ENCODE data around the gene SPIRE1.

DNA sequence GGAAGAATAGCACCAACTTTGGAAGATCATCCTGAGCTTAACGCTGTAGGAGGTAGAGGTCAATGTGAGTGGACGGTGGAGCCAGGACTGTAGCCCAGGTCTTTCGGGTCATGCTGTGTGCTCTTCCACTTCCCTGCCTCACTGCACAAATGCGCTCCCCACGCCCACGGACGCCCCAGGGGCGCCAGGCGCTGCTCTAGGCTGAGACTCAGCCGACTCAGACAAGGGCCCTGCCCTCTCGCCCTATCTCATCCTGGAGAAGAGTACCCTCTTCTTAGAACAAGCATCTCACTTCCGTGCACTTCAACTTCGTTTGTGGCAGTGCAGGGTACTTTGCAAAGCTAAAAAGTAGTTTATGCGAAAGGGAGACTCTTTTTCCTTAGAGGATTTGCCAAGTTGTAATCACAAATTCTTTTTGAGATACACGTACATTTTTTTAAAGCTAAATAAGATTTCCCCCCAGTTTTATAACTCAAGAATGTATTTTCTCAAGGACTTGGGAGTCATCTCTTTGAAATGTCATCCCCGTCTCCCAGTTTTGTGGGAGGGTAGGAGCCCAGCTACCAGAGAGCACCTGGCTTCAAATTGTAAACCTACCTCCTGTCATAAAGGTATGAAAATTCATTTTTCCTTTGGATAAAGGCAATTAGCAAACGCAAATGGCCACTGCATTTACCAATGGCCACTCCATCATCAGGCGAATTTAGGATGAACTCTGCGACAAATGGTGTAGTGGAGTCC is 251.4 kb downstream of the SPIRE1 start:
- TF ChIP-seq TAF1 (IDR thresholded peaks at IDR 0.05; ENCODE audit: low read depth): no peak
- no peak for TF ChIP-seq CREB1 (IDR thresholded peaks at IDR 0.05; ENCODE audit: low read depth)
- TF ChIP-seq, protein P1, sequence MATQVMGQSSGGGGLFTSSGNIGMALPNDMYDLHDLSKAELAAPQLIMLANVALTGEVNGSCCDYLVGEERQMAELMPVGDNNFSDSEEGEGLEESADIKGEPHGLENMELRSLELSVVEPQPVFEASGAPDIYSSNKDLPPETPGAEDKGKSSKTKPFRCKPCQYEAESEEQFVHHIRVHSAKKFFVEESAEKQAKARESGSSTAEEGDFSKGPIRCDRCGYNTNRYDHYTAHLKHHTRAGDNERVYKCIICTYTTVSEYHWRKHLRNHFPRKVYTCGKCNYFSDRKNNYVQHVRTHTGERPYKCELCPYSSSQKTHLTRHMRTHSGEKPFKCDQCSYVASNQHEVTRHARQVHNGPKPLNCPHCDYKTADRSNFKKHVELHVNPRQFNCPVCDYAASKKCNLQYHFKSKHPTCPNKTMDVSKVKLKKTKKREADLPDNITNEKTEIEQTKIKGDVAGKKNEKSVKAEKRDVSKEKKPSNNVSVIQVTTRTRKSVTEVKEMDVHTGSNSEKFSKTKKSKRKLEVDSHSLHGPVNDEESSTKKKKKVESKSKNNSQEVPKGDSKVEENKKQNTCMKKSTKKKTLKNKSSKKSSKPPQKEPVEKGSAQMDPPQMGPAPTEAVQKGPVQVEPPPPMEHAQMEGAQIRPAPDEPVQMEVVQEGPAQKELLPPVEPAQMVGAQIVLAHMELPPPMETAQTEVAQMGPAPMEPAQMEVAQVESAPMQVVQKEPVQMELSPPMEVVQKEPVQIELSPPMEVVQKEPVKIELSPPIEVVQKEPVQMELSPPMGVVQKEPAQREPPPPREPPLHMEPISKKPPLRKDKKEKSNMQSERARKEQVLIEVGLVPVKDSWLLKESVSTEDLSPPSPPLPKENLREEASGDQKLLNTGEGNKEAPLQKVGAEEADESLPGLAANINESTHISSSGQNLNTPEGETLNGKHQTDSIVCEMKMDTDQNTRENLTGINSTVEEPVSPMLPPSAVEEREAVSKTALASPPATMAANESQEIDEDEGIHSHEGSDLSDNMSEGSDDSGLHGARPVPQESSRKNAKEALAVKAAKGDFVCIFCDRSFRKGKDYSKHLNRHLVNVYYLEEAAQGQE (IDR thresholded peaks at IDR 0.05; ENCODE audit: low read depth): no peak
- no peak for TF ChIP-seq EP300 (IDR thresholded peaks at IDR 0.05; ENCODE audit: borderline replicate concordance)
- no peak for TF ChIP-seq EGR1 (IDR thresholded peaks at IDR 0.05)

Data from Ishikawa (cell line).